HepG2 (cell line): ENCODE results near the gene ADCK2.

Experiments used
- EP300 ChIP-seq, 3 experiments: sonication (generic) in 1 of 3; formaldehyde crosslinking in 1 of 3; IDR thresholded peaks; 2 replicates each; pipeline versions ENCODE4 v1.5.1 to v1.6.1; 2011 to 2020; ENCODE audit warnings: low read depth in 2 of 3, low read length in 2 of 3, borderline replicate concordance in 1 of 3, improper control_type of control experiment in 1 of 3, mild to moderate bottlenecking in 1 of 3, missing genetic modification reagents in 1 of 3, moderate library complexity in 1 of 3
- NFRKB ChIP-seq: fragments of 450-650 bp; IDR thresholded peaks from 2 replicates; pipeline ENCODE4 v1.6.1; 2017
- TF ChIP-seq, protein P1 (sequence below): IDR thresholded peaks from 2 replicates; pipeline ENCODE4 v1.6.1; 2012; ENCODE audit warnings: low read length, improper control_type of control experiment

DNA sequence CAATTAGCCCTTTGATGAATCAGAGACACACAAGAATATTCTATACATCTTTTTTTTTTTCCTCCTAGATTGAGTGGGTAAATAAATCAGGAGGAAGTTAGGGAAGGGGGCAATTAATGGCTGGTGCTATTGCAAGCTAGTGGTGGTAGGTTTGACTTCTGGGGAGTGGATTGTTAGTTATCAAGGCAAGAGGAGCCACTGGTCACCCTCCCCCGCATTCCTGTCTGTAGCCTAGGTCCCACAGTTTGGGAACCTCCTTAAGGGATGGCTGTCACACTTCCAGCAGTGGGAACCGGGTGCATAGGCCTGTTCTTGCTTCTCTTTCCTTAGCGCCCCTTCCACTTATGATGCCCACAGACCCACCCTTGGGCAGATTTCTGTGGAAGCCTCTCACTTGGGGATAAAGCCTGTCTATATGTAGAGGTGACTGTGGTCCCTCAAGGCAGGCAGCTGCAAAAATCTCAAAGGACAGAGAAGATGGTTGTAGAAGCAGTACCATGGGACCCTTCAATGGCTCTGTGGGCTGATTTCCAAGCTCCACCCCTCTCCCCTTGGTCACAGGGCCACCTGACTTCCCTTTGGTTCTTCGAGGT is 2.3 kb upstream of the ADCK2 start:
- no peak for TF ChIP-seq NFRKB
- TF ChIP-seq, protein P1, sequence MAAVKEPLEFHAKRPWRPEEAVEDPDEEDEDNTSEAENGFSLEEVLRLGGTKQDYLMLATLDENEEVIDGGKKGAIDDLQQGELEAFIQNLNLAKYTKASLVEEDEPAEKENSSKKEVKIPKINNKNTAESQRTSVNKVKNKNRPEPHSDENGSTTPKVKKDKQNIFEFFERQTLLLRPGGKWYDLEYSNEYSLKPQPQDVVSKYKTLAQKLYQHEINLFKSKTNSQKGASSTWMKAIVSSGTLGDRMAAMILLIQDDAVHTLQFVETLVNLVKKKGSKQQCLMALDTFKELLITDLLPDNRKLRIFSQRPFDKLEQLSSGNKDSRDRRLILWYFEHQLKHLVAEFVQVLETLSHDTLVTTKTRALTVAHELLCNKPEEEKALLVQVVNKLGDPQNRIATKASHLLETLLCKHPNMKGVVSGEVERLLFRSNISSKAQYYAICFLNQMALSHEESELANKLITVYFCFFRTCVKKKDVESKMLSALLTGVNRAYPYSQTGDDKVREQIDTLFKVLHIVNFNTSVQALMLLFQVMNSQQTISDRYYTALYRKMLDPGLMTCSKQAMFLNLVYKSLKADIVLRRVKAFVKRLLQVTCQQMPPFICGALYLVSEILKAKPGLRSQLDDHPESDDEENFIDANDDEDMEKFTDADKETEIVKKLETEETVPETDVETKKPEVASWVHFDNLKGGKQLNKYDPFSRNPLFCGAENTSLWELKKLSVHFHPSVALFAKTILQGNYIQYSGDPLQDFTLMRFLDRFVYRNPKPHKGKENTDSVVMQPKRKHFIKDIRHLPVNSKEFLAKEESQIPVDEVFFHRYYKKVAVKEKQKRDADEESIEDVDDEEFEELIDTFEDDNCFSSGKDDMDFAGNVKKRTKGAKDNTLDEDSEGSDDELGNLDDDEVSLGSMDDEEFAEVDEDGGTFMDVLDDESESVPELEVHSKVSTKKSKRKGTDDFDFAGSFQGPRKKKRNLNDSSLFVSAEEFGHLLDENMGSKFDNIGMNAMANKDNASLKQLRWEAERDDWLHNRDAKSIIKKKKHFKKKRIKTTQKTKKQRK = no peak
- TF ChIP-seq EP300 (IDR thresholded peaks at IDR 0.05; ENCODE audit: low read depth in 2 of 2, low read length in 2 of 2) = no peak
- no peak for TF ChIP-seq EP300 (CRISPR knock-in tag; IDR thresholded peaks at IDR 0.05; ENCODE audit: borderline replicate concordance)
